ENCODE data around the gene HOXD8. TPM values are rescaled to one million over a fixed set of nuclear protein-coding genes. Genes with fewer than 3 reads are reported as not detected.

HOXD8 gene
- total RNA-seq, 1 donor from 2014 or later, result not detected

GRCh38 chr2:176101216-176101830 is 28.2 kb upstream of the HOXD8 start:
- H3K27ac Mint-ChIP-seq (ENCODE audit: unreplicated experiment), result no peak overlapping the region

GRCh38 chr2:176101842-176102241 is 27.7 kb upstream of the HOXD8 start:
- Mint-ChIP-seq H3K36me3 (ENCODE audit: low read depth) (peaks cover 4% of the 10 kb centered on the region), H3K27me3 (ENCODE audit: low read depth) (peaks cover 89% of the 10 kb centered on the region), H3K27ac (ENCODE audit: unreplicated experiment) (no peak overlapping the region), H3K4me3 (ENCODE audit: unreplicated experiment) (no peak overlapping the region), H3K4me1 (ENCODE audit: low read depth) (peaks cover 32% of the 10 kb centered on the region), H3K9me3 (ENCODE audit: low read depth) (no peaks in the 10 kb centered on the region)
- DNase-seq (ENCODE audit: low spot score), result no peak
- TF ChIP-seq CTCF (IDR thresholded peaks at IDR 0.05), result no peak

More at GRCh38 chr2:176101216-176101830, 28.2 kb upstream of the HOXD8 start:
- DNase-seq (ENCODE audit: low spot score), result no peak
- Mint-ChIP-seq H3K4me3 (ENCODE audit: unreplicated experiment) (no peak overlapping the region), H3K9me3 (ENCODE audit: low read depth) (no peaks in the 10 kb centered on the region), H3K36me3 (ENCODE audit: low read depth) (peaks cover 3% of the 10 kb centered on the region), H3K27me3 (ENCODE audit: low read depth) (peaks cover 91% of the 10 kb centered on the region), H3K4me1 (ENCODE audit: low read depth) (peaks cover 34% of the 10 kb centered on the region)
- TF ChIP-seq CTCF (IDR thresholded peaks at IDR 0.05), result no peak

- Mint-ChIP-seq H3K9me3 (ENCODE audit: low read depth) (no peaks in the 10 kb centered on the region), H3K4me1 (ENCODE audit: low read depth) (peaks cover 30% of the 10 kb centered on the region), H3K36me3 (ENCODE audit: low read depth) (peaks cover 4% of the 10 kb centered on the region), H3K27ac (ENCODE audit: unreplicated experiment) (no peak overlapping the region), H3K27me3 (ENCODE audit: low read depth) (peaks cover 87% of the 10 kb centered on the region), H3K4me3 (ENCODE audit: unreplicated experiment) (no peak overlapping the region)
- no peak for TF ChIP-seq CTCF (IDR thresholded peaks at IDR 0.05)
- DNase-seq (ENCODE audit: low spot score), result no peak
Measured at GRCh38 chr2:176102309-176102866, 27.1 kb upstream of the HOXD8 start.

GRCh38 chr2:176103194-176103593 is 26.3 kb upstream of the HOXD8 start:
- H3K4me1 Mint-ChIP-seq (ENCODE audit: low read depth), result peaks cover 23% of the 10 kb centered on the region
- H3K4me3 Mint-ChIP-seq (ENCODE audit: unreplicated experiment), result no peak overlapping the region
- no peak for TF ChIP-seq CTCF (IDR thresholded peaks at IDR 0.05)
- no peak overlapping the region for H3K27ac Mint-ChIP-seq (ENCODE audit: unreplicated experiment)
- H3K36me3 Mint-ChIP-seq (ENCODE audit: low read depth), result peaks cover 3% of the 10 kb centered on the region
- H3K9me3 Mint-ChIP-seq (ENCODE audit: low read depth), result no peaks in the 10 kb centered on the region
- H3K27me3 Mint-ChIP-seq (ENCODE audit: low read depth), result peaks cover 79% of the 10 kb centered on the region
- DNase-seq (ENCODE audit: low spot score), result no peak

GRCh38 chr2:176103742-176104315 is 25.7 kb upstream of the HOXD8 start:
- Mint-ChIP-seq H3K9me3 (ENCODE audit: low read depth) (no peaks in the 10 kb centered on the region), H3K27me3 (ENCODE audit: low read depth) (peaks cover 79% of the 10 kb centered on the region), H3K4me3 (ENCODE audit: unreplicated experiment) (no peak overlapping the region), H3K36me3 (ENCODE audit: low read depth) (peaks cover 3% of the 10 kb centered on the region), H3K4me1 (ENCODE audit: low read depth) (peaks cover 25% of the 10 kb centered on the region), H3K27ac (ENCODE audit: unreplicated experiment) (no peak overlapping the region)
- DNase-seq (ENCODE audit: low spot score), result no peak
- TF ChIP-seq CTCF (IDR thresholded peaks at IDR 0.05), result no peak
